ENCODE measurements around the gene RNF144B. TPM values are rescaled to one million over a fixed set of nuclear protein-coding genes. Genes with fewer than 3 reads are reported as not detected.
A peak's percentile ranks its signal among the peaks of the same experiment; 100 is the strongest.
"Not testable (repeated sequence)": the region's sequence is repeated elsewhere in the genome, so short reads cannot be mapped to it uniquely, and the experiment has no call there.

Gene RNF144B
- polyA plus RNA-seq (ENCODE audit: insufficient read length) = 10.6 TPM

DNA sequence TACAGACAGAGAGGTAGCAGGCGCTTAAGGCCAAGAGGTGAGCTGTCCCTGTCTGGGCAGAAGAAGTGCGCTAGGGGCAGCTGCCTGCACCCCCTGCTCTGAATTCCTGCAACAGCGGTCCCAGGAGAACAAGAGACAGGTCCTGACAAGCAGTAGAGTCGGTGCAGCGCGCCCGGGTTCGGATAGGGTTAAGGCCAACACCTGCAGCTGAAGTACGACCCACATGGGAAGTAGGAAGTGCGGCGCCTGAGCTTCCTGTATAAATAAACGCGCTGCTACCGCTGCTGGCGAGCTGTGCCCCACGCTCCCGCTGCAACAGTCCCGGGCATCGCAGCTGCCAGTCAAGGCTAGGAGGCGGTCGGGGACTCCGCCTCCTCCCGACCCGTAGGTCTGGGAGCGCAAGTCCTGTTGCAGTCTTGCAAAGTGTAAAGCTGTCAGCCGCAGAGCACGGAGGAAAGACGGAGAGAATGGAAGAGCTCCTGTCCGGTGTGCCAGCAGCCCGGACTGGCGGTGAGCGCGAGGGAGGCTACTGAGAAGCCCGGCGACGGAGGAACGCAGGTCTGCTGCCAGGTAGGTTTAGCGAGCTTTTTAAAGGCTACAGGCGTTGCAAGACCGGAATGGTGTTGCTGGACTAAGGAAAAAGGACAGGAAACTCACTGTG is at the start of gene RNF144B:
Gene RNF144B (plus strand): TSS at position 290 of the 661 bp plus-strand sequence. CDS start 12,185 bp downstream, outside the sequence.
- no peak for DNase-seq (ENCODE audit: low read depth)

- DNase-seq (ENCODE audit: low read depth) = no peak
Measured at GRCh38 chr6:18339599-18339998, 47.6 kb upstream of the RNF144B start.

DNA sequence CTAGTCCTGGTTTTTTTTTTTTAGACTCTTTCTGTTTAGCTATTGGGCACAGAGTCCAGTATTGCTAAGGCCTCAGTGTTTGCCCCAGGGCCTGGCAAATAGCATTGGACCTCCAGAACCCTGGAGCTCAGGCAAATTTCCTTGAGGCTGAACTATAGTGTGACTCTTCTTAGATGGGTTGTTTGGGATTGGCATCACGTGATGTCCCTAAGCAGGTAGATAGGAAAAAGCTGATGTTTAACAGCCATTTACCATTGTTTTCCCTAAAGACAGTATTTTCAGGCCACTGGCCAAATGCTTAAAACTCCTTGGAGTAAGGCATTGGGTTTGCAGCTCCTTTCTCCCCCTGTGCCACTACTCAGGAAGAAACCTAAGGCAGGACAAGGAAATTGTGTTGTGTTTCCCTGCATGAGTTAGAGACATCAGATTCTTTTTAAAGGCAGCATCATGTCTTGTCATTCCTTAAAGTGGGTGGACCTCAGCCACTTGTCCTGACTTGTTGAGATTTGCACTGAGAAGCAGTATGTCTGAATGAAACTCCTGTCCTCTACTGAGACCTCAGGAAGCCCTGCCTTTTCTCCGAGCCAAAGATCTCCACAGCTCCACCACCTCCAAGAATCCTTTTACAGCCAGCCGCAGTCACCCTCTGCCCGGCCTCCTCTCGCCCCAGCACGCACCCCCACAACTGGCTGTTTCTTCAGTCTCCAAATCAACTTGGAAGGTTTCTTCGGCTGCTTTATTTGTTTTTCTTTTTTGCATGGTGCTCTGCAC is 46.2 kb upstream of the RNF144B start:
- DNase-seq (ENCODE audit: low read depth) = no peak

- no peak for DNase-seq (ENCODE audit: low read depth)
Measured at GRCh38 chr6:18342223-18342622, 44.9 kb upstream of the RNF144B start.

- no peak for DNase-seq (ENCODE audit: low read depth)
Measured at GRCh38 chr6:18343741-18344140, 43.4 kb upstream of the RNF144B start.

DNA sequence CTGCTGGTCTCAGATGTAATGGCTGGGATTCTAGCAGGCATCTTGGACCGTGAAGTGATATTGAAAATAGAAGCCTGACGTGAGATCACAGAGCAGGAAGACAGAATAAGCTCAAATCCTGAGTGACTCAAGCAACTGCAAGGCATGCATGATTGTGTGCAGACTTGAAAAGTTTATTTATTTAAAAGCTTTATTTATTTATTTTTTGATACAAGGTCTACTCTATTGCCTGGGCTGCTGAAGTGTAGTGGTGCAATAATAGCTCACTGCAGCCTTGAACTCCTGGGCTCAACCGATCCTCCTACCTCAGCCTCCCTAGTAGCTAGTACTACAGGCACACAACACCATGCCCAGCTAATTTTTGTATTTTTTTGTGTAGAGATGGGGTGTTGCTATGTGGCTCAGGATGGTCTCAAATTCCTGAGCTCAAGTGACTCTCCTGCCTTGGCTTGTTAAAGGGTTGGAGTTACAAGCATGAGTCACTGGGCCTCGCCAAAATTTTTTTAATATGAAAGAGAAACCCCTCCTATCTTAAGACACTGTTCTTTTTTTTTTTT is 40.1 kb upstream of the RNF144B start:
- no peak for DNase-seq (ENCODE audit: low read depth)

- no peak for DNase-seq (ENCODE audit: low read depth)
Measured at GRCh38 chr6:18347866-18348265, 39.3 kb upstream of the RNF144B start.

- no peak for DNase-seq (ENCODE audit: low read depth)
Measured at GRCh38 chr6:18349386-18349785, 37.8 kb upstream of the RNF144B start.

DNA sequence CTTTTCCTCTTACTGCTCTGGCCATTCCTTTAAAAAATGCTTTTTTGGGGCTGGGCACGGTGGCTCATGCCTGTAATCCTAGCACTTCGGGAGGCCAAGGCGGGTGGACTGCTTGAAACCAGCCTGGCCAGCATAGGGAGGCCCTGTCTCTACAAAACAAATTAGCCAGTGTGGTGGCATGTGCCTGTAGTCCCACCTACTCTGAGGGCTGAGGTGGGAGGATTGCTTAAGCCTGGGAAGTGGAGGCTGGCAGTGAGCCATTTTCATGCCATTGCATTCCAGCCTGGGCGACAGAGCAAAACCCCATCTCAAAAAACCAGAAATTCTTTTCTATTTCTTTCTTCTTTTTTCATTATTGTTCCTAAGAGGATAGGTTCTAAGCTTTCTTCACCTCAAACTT is 36.9 kb upstream of the RNF144B start:
- no peak for DNase-seq (ENCODE audit: low read depth)

GRCh38 chr6:18350712-18351111 is 36.4 kb upstream of the RNF144B start:
- DNase-seq (ENCODE audit: low read depth) = no peak

GRCh38 chr6:18352001-18352400 is 35.1 kb upstream of the RNF144B start:
- no peak for DNase-seq (ENCODE audit: low read depth)

- DNase-seq (ENCODE audit: low read depth) = no peak
Measured at GRCh38 chr6:18352842-18353241, 34.3 kb upstream of the RNF144B start.

GRCh38 chr6:18353251-18353650 is 33.9 kb upstream of the RNF144B start:
- no peak for DNase-seq (ENCODE audit: low read depth)

GRCh38 chr6:18357546-18357945 is 29.6 kb upstream of the RNF144B start:
- DNase-seq (ENCODE audit: low read depth) = not testable (repeated sequence)

- DNase-seq (ENCODE audit: low read depth) = peak; percentile 16
Measured at GRCh38 chr6:18359237-18359885, 27.8 kb upstream of the RNF144B start.

DNA sequence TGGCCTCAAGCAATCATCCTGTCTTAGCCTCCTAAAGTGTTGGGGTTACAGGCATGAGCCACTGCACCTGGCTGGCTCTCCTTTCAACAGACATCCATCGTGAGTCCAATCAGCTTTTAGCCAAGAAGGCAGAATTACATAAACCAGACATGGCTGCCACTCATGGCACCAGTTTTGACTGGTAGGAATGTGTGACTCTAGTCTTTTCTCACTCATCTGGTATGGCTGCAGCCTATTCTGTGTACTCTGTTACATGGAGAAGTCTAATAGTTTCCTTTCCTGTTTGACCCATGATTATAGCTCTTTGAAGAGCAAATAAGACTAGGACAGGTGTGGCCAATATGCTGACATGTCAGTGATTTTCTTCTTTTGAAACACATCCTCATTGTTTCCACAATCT is 27.0 kb upstream of the RNF144B start:
- DNase-seq (ENCODE audit: low read depth) = no peak

DNA sequence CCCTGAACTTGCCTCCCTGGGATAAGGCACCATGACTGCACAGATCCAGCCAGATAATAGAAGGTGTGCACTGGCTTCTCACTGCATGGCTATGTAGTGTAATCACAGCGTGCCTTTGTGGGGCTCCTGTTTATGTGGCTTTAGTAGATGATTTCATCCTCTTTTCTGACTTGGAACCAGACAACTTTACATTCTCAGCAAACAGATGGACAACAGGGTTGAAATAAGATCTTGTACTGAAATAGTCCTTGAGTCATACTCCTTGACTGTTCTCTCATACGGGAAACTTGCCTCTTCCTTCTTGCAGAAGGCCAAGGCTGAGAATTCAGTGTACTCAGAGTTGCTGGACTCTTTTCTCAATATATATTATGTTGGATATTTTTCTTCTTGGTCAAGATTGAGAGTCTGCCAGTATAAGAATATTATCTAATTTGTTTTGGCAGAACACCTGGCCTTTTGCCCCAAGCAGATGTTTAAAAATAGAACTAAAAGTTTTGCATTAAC is 25.0 kb upstream of the RNF144B start:
- peak; percentile 50 for DNase-seq (ENCODE audit: low read depth)

DNA sequence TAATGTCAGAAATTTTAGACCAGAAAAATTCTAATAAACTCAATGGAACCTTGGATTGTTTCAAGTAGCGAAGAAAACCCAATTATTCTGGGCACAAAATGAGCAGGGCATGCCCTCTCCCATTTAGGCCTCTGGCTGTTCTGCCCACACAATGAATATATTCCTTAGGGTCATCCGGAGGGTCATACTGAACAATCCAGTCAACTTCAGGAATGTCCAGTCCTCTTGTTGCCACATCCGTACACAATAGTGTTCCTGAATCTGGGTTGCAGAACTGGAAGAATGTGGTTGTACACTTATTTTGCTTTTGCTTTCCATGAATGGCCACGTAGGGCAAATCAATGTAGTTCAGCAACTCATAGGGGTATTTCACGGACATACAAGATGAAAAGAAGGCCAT is 23.4 kb upstream of the RNF144B start:
- DNase-seq (ENCODE audit: low read depth) = no peak

GRCh38 chr6:18364561-18364960 is 22.6 kb upstream of the RNF144B start:
- not testable (repeated sequence) for DNase-seq (ENCODE audit: low read depth)

- no peak for DNase-seq (ENCODE audit: low read depth)
Measured at GRCh38 chr6:18367371-18367770, 19.8 kb upstream of the RNF144B start.

DNA sequence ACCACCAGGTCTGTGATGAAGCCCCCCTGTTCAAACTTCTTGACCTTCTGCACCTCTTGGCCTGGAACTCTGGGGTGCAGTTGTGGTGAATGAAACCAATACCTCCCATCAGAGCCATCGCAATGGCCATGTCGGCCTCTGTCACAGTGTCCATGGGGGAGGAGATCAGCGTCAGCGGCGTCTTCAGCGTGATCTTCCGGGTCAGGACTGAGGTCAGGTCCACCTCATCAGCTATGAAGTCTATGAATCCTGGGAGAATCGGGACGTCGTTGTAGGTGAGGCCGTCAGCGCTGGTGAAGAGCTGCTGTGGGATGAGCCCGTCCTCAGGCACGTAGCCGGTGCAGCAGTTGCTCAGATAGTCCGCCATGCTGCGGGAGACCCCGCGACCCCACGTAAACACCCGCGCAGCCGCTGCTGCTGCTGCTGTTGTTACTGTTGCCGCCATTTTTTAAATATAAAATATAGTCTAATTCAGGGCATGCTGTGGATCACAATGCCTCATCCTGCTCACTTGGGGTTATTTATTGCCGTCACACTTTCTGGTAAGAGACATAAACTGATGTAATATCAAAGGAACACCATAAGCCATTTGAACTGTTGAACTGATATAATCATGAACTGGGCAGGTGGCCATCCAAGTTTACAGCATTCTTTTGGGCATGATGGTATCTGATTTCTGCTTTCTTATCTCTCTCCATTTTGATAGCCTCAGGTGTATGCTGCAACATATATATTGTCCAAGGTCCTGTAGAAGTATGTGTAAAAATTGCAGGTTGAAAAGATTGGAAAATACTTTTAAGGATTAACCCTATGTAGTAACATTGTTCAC is 18.7 kb upstream of the RNF144B start:
- no peak for DNase-seq (ENCODE audit: low read depth)
